Measurements from ENCODE around the gene EIF2D.

Gene EIF2D

DNA sequence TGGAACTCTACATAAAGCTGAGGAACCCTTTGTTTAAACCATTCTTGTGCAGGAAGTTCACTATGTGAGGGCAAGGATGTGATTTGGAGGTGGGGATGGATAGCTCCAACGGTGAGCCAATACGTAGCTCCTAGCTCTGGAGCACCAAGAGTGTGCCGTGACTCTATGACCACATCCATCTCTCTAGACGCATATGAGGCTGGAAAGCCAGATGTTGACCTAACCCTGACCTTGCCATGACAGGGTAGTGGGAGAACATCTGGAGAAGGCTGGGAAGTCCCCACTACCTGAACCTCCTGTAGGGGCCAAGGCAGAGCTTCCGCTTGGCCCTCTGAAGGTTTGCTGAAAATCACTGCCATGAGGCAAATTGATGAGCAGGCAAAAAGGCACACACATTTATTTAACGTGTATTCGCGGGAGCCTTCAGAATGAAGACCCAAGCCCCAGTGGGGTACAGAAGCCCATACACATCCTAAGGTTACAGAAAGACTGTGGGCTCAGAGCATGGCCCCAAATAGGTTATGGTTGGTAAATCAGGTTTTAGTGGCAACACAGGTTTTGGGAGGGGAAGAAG lies 43.4 kb downstream of the EIF2D start:
- no peak for DNase-seq

DNA sequence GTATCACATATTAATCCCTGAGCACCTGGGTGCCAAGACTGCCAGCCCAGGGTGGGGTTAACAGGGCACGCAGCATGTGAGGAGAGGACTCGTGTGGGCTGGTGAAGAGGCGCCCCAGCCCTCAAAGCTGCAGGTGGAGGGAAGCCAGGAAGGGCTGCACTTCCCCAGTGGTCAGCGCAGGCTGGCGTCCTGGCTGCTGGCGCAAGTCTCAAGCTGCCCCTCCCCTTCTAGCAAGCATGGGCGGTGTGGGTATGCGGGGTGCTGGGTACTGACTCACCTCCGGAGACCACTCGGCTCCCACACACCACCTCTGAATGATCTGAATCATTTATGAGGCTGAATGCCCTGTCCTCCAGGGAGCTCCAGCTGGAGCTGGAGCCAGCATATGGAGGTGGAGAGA lies 44.0 kb downstream of the EIF2D start:
- no peak for DNase-seq

DNA sequence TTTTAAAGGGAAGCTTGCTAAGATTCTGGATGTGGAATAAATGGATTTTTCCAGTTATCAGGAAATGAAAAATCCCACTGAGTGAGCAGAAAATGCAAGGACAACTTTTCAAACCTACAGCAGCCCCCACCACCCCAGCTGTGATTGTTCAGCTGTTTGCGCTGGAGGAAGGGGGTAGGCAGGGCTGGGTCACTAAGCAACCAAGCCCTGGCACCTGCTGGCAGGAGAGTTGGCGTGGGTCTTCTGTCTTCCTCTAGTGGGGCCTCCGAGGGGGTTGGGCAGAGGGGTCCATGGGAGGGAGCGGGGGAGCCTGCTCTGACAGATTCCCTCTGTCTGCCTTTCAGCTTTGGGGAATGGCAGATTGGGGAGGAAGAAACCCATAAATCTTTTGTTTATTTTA lies 45.3 kb downstream of the EIF2D start:
- no peak for DNase-seq

DNA sequence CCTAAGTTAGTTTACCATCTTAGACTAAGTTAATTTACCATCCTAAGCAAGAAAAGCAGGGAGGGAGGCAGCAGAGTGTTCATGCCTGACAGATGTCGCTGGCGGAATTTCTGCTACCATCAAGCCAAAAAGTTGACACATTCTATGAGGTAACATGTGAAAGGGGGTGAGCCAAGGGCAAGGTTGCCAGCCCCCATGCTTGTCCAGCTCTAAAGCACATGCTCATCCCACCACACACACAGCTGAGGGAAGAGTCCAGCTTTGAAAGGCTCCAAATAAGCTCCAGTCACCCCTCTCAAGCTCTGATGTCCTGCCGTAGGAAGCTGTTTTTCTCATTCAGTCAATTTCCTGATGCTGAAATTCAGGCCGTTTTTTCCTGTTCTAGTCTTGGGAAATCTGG lies 46.3 kb downstream of the EIF2D start:
- no peak for DNase-seq

DNA sequence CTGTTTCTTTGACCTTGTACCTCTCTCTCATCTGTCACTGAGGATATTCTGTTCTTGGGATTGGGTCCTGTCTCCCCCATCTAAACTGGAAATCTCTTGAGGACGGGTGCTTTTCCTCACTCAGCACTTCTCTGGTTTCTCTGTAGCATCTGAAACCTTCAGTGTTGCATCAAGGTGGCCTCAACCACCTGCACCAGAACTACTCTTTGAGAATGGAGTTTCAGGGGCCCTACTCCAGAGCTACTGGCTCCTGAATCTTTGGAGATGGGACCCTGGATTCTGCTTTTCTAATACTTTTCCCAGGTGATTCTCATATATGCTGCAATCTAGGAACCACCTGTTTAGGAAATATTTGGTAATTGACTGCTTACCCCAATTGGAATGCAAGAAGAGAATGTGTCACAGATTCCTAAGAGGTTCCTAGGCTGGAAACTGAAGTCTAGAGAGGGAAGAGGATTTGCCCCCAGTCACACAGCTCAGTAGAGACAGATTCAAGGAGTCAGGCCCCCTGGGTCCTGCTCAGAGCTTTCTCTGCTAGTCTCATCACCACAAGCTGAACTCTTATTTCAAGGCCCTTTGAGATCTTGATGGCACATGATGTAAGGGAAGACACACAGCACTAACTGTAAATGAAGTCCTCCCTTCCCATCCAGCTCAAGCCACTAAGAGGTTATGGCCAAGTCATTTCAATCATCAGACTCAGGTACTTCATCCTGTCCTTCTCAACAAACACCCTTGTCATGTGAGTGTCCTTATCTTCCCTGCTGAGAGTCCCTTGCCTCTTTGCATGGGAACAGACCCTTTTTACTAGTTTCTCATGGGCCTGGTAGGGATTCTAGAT lies 48.7 kb downstream of the EIF2D start:
- no peak for DNase-seq

DNA sequence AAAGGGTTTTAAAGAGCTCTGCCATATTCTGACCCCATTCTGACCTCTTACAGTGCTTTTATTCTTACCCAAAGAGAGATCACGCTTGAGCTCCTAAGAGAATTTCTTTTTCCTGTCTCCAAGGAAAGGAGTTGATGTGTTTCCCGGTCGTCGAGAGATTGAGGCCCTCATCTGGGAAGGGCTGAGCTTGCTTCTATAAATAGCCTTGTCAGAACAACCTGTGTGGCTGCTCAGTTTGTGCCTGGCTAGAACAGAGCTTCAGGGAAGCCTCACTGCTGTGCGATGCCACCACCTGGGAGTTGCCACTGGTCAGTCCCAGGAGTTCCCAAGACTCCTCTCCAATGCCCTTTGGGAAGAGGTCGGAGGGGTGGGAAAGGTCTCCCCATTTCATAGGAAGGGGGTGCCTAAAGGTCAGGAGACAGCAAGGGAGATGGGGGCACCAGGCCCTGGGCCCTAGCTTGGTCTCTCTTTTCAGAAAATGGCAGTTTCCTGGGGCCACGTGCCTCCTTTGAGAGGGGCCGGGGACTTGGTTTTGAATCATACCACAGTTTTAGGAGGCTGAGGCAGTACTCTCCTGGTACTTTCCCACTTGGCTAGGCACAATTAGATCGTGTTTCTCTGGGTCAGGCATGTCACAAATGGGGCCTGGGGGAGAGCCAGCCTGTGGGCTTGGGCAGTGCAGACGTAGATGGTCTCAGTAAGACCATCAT lies 52.1 kb downstream of the EIF2D start:
- DNase-seq, result no peak

DNA sequence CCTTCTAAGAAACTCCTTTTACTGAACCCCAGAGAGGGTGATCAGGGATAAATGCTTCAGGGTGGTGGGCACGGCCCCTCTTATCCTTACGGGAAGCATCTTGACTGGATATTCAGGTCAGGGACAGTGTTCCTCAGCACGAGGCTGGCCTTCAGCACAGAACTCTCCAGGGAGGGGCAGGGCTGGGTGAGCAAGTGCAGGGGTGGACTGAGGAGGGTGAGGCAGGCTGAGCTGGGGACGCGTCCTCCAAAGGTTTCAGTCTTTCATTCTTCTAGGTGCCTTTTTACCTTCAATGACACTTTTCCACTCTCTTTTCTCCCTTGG lies 52.6 kb downstream of the EIF2D start:
- no peak for DNase-seq

DNA sequence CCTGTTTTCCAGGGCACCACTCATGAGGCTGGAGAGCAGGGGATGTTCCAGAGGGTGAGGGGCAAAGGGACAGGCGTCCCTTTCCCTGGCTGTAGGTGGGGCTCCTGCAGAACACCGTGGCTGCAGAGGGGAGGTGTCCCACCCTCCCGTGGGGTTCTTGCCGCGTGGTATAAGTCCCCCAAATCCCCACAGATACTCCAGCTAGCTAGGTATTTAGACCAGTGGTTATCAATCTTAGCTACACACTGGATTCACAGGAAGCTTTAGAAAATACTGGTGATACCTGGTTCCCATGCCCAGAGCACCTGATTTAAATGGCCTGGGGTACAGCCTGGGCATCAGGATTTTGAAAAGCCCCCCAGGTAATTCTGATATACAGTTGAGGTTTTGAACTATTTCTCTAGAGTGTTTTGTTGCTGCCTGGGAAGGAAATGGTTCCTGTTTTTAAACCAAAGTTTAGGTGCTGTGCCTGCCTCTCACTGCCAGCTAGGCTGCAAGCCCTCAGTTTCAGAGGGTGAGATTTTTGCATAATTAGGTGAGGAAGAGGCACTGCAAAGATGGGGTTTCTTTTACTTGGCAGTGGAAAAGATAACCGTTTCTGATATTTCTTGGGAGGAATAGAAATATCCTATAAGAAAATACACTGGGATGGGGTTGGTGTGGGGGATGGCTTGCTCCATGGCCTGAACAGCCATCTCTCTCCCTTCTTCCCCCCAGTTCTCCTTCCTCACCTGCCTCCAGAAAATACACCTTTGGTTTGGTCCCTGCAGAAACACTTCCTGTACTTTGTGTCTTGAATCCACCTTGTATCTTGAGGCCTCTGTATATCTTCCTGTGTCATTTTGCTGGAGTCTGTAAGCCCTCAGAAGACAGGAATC lies 53.2 kb downstream of the EIF2D start:
- DNase-seq, result no peak

DNA sequence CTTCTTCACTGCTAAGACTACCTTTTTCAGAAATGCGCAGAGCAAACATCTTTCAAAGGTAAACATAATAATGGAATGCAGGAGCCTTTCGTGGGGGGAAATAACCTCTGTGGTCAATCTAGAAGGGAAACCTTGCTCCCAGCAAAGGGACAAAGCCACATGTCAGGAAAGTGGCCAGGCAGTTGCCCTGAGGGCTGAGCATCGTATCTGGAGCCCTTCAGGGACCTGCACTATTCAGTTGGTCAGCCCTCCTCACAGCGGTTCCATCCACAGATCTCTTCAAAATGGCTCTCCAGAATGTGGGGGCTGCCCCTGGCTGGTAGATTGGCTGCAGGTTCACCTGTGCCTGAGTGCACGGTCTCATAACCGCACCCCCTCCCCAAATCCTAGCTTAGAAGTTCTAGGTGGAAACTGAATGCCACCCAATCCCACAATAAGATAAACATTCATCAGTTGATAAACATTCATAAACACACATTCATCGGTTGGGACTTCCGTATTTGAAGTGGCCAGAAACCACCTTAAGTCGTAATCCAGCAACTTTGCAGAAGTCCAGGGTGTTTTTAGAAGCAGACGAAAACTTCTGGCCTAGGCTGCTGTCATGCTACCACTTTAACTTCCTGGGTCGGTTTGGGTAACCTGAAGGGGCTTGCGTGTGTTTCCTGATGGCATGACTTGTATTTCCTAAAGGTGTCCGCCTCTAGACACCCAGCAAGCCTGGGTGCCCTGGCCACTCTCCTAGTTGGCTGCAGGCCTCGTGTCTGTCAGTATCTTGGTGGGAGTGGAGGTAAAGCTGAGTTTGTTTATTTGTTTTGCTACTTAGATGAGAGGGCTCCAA lies 54.4 kb downstream of the EIF2D start:
- DNase-seq, result no peak

DNA sequence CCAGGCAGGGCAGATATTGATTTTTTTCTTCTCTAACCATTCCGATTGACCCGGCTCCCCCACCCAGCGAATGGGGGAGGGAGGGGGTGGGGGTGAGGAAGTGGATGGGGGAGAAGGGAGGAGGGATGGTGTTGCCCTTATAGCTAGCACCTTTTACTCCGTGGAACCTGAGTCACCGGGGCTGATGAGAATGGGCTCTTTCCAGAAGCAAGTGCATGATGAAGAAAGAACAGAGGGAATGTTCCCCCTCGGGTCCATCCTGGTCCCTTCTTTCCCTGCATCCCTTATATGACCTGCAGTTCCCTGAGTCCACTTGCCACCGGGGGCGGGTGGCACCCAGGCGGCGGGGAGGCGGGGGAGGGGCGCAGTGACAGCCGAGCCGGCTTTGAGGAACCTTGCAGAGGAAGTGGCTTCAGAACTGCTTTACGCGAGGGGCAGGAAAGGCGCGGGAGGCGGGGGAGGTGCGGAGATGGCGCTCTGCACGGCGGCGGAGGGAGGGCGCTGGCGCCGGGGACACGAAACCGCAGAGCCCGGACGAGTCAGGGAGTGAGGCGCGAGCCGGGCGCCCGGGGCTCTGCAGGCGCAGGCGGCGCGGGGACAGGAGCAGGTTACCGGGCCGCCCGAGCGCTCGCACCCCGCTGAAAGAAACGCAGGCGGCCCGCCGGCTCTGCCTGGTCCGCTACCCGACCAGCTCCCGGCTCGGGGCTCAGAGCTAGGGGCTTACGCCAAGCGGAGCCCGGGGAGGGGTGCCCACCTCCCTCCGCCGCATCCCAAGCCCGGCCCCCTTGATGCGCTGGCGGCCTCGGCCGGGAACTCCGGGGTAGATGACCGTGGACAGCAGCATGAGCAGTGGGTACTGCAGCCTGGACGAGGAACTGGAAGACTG lies 55.3 kb downstream of the EIF2D start:
- peak in 1 of 2 experiments; percentile 5 for DNase-seq

DNA sequence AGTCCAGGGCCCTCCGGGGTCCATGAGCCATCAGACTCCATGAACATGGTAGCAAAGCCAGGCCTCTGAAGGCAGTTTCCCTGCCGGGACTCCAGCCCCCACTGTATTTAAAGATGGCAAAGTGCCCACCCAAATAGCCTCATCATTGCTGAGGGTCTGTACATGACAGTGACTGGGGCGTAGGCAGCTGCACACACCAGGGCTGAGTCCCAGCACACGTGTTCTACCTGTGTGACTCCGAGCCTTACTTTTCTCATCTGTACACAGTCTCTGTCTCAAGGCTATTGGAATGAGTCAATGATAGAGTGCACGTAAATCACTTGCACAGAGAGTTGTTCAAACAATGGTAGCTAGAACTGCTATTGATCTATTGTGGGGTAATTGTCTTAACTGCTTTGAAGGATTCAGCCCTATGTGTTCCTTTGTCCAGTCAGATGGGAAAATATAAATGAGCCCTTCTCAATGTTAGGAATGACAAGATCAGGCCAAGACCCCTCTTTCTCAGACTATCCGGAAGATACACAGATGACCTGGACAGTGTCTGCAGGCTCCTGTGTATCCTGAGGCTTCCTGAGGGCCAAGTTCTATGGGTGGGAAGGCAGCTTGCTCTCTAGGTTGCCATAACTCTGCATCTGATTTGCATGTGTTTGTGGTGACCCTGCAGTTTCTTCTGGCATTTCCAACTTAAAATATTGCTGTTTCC lies 56.1 kb downstream of the EIF2D start:
- no peak for DNase-seq

DNA sequence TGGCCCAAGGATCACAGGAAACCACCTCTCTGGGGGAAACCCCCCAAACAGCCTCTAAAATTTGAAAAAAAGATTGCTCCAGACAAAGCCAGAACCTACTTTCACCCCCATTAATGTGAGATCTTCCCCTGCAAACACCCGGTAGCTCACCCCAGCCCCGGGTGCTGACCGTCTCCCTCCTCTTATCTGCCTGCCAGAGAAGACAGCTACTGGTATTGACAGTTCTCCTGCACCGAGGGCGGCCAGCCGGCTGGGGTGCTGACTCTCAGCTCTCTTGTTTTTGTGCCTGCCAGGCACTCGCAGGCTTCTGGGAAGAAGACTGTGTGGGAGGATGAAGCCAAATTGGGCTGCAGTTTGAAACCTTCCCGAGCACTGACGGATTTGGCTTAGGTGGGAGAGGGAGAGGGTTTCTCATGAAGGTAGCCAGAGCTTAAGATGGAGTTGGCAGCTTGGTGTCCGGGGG lies 56.8 kb downstream of the EIF2D start:
- DNase-seq, result no peak

DNA sequence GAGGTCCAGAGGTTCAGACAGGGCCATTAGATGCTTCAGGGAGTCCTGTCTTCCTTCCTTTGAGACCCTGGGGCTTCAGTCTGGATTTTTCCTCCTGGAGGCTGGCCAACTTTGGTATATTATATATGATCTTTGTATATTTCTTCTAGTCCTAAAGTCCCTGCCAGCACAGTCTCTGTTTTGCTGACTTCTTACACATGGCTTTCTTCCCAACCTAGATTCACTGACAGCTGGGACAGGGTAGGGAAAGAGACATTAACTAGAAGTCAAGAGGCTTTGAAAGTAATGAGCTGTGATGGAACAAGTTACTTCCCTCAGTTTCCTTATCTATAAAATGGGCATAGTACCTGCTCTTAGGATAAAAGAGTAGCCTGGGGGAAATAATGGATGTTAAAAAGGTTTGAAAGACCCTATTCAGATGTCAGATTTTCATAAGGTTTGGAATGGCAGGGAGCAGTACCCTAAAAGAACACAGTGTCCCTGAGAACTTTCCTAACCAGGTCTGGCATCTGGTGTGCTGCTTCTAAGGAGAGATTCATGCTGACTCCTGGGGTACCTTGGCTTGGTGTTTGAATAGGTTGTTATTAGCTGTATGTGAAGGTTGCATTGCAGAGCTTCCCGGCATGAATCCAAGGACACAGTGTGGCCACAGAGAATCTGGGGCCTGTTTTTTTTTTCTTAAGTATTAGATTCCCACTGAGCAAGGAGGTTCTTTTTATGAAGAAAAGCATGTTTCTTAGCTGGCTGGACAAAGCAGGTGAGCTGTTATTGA lies 57.4 kb downstream of the EIF2D start:
- DNase-seq, result no peak

DNA sequence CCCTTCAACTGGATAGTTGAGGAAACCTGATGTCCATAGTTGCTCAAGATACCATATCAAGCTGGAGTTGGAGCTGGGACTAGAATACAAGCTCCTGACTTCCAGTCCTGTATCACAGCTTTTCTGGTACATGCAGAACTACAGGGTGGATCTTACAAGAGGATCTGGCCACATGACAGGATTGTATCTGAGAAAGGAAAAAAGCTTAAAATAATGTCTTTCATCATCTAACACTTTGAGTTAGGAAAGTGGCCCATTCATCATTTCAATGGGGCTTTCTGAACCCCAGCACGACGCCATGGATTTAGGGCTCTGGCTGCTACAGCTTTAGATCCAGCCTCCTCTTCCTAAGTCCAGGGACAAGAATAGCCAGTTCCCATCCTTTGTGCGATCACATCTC lies 58.1 kb downstream of the EIF2D start:
- DNase-seq, result no peak

DNA sequence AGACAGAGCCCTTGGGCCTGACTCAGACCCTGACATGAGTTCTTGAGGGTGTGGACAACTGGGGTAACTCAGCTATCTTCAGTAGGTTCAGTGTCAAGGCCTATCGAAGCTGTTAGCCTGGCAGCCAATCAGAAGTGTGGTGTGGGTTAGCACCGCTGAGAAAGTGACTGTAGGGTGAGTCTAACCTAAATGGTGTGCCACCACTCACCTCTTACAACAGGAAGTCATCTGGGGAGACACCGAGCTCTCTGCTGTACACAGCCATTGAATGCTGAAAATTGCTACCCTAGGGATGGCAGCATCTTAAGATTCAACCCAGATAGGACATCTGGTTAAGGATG lies 60.3 kb downstream of the EIF2D start:
- DNase-seq, result no peak

DNA sequence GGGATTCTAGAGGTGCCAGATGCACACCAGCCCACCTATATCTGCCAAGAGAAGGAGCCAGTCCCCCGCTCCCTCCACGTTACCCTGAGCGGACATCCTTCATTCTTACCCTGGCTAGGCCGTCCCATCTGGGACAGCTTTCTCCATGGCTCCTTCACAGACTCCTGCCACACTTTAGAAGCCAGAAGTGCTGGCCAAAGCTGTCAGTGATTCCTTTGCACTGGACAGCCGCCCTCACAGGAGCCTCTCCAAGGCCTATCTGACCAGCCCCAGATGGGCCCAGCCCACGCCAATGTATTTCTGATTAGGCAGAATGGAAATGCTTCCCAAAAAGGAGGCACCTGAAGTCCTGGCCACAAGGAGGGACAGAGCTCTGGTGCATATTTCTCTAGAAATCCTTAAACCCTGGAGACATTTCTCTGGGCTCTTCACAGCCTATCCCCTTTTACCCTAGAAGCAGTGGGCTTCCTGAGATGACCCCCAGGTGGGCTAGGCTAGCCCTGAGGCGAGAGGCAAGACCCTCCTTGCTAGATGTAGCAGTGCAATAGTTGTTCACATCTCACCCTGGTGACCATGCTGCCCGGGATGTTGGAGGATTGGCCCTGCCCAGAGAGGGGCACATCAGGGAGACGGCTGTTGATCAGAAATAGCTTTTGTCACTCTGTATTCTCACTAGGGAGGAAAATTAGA lies 60.8 kb downstream of the EIF2D start:
- no peak for DNase-seq

DNA sequence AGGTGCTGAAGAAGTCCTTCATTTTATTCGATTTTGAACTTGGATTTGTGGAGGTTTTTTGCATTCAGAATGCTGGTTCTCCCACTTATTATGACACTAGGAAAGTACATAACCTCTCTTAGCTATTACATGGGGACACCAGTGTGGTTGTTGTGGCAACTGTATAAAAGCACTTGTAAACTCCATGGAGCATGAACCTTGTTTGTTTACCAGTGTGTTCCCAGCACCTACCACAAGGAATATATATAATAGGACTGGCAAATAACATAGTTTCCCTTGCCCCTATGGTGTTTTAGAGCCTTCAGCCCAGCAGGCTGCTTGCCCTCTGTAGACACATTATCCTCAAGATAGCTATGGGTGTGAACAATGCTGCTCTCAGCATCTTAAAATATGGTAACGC lies 61.8 kb downstream of the EIF2D start:
- DNase-seq, result no peak

DNA sequence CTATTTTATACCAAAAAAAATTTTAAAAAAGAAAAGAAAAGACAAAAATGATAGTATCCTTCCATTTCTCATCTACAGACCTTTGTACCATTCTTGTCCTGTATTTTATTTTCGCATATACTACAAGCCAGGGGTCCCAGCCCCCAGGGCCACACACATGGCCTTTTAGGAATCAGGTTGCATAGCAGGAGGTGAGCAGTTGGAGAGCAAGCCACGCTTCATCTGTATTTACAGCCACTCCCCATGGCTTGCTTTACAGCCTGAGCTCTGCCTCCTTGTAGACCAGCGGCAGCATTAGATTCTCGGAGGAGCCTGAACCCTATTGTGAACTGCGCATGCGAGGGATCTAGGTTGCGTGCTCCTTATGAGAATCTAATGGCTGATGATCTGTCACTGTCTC lies 65.2 kb downstream of the EIF2D start:
- DNase-seq, result no peak

DNA sequence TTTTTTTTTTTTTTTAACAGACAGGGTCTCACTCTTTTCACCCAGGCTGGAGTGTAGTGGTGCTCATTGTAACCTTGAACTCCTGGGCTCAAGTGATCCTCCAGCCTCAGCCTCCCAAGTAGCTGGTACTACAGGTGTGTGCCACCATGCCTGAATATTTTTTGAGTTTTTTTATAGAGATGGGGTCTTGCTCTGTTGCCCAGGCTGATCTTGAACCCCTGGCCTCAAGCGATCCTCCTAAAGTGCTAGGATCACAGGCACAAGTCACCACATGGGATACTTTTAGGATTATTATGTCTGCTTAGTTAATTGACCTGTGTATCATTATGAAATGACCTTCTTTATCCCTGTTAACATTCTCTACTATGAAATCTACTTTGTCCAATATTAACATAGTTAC lies 66.9 kb downstream of the EIF2D start:
- no peak for DNase-seq

Data from NCI-H1930 (cell line).